Cardiac ventricle fibroblast (primary cell): ENCODE measurements around the gene JOSD1. TPM values are rescaled to one million over a fixed set of nuclear protein-coding genes. Genes with fewer than 3 reads are reported as not detected.

Experiments
- total RNA-seq: library from RNA; depleted of rRNA; stranded (reverse); fragments of >200 nt; gene quantifications from 2 replicates; pipeline ENCODE4 v1.2.3, GENCODE V29; 2015

JOSD1 gene
- total RNA-seq, result 43.0 and 64.1 TPM in 2 replicates

DNA sequence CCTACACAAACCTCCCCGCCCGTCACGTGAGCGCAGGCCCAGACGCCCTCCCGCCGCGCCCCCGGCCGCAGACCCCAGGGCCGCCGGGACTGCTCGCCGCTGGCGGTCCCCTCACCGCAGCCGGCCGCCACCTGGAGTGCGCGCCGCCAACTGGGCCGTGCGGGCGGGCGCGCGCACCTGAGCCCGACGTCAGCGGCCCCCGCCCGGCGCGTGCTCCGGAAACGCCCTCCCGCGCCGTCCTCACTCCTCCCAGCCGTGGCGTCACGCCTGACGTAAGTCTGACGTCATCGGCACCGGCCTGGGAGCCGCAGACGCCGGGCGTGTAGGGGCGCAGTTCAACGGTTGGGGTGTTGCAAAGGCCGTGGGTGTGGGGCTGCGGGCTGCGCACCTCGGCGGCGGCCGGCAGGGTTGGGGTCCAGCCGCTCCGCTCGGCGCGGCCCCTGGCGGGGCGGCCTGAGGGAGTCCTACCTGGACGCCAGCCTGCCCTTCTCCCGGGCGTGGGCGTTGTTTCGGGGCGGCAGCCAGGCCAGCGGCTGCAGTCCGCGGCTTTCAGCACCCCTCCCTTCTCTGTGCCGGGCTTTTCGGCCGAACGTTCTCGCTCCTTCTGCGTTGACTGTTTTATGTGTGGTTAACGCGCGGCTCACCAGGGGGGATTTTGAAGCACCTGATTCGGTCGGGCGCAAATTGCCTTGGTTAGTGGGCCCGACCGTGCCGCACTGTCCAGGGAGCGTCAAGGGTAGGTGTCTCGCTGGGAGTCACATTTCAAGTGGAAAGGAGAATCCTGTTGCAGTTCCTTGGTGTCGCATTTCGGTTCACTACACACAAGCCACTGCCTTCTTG is at the start of gene JOSD1:
JOSD1 (minus strand) TSS at position 155 of the 840 bp plus-strand sequence. CDS start 956 bp downstream, outside the sequence.

GRCh38 chr22:38705235-38706100 is 4.7 kb upstream of the JOSD1 start, which contains the start of gene GTPBP1:
TSS of gene GTPBP1 (plus strand) at chr22:38705944. CDS start at chr22:38705956, 12 bp downstream.

DNA sequence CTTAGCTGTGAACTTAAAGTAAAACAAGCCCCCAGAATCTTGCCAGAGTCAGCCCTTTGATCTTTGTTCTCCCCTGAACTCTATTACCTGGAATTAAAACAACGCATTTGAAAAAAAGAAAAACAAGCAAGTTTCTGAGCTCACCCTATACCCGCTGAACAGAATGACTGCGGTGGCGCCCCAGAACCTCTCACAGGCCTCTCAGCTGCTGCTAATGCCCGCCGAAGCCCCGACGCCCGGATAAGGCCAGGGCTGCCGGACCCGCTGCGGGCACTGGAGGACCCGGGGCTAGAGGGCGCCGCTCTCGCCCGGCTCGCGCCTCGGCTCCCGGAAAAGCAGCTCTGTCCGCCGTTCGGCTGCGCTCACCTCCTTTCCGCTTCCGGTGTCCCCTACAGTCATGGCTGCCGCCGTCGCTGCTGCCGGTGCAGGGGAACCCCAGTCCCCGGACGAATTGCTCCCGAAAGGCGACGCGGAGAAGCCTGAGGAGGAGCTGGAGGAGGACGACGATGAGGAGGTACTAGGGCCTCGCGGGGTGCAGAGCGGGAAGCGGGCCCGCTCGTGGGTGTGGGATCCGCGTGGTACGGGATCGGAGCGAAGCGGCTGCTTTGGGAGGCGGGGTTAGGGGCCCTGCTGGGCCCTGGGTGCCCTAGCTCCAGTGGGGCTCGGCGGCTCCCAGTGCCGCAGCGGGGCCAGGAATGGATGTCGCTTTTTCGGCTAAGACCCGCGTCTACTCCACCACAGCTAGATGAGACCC is 19.0 kb downstream of the JOSD1 start, which contains the start of gene TOMM22:
TOMM22 (plus strand) TSS at position 376 of the 754 bp plus-strand sequence; CDS start at position 398, 22 bp downstream.

DNA sequence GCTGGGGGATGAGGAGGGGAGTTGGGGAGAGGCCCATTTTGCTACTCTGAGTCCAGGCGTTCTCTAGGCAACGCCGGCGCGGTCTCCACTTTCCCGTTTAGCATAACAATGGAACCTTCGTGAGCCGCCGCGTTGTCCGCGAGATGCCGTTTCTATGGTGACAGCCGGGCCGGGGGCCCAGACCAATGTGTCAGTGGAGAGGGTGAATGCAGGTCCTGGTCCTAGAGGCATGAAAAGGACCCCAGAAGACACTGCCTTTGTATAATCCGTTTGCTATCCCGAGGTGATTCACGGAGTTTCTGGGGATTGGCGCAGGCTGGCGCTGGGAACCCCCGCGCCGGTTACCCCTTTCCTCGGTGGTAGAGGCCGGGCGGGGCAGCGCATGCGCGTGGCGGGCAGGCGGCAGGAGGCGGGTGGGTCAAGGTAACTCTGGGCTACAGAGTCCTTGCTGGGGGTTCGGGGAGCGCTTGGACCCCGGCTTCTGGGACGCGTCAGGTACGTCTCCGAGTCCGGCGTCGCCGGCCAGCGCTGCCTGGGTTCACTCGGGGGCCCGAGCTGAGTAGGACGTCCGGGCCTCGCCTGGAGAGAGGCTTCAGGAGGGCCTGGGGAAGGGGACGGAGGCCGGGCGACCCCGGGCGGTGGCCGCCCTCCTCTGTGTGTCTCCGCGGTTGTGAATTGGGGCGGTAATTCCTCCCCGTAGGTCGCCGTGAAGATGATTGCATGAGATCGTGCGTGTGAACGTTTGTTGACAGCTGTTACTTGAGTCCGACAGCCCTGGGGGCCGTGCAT is 44.3 kb downstream of the JOSD1 start, which contains the start of the genes CBY1 and FAM227A:
CBY1 (plus strand) TSS at position 383 of the 789 bp plus-strand sequence. CDS start 11,417 bp downstream, outside the sequence.
FAM227A (minus strand) TSS at position 137 of the 789 bp plus-strand sequence. CDS start 6,224 bp downstream, outside the sequence.

Other genes starting within 250 kb of the JOSD1 start
- gene KCNJ4, start 245.7 kb downstream of the JOSD1 start, total RNA-seq, result not detected in 2 replicates
- gene KDELR3, start 232.8 kb downstream of the JOSD1 start, total RNA-seq, result 92.5 and 107 TPM in 2 replicates
- gene DDX17, start 194.6 kb downstream of the JOSD1 start, total RNA-seq, result 200 and 208 TPM in 2 replicates
- 0.06 and 0.10 TPM in 2 replicates for gene DMC1, start 130.8 kb downstream of the JOSD1 start, total RNA-seq
- gene FAM227A, start 44.6 kb downstream of the JOSD1 start, total RNA-seq, result 0.15 and 0.37 TPM in 2 replicates
- gene CBY1, start 44.3 kb downstream of the JOSD1 start, total RNA-seq, result 24.0 and 33.6 TPM in 2 replicates
- gene TOMM22, start 19.0 kb downstream of the JOSD1 start, total RNA-seq, result 30.9 and 39.4 TPM in 2 replicates
- gene GTPBP1, start 5.0 kb upstream of the JOSD1 start, total RNA-seq, result 18.9 and 25.2 TPM in 2 replicates
- 86.7 and 101 TPM in 2 replicates for gene SUN2, start 55.1 kb upstream of the JOSD1 start, total RNA-seq
- gene DNAL4, start 93.2 kb upstream of the JOSD1 start, total RNA-seq, result 13.7 and 16.8 TPM in 2 replicates
- gene NPTXR, start 143.1 kb upstream of the JOSD1 start, total RNA-seq, result 5.4 and 6.7 TPM in 2 replicates
- 71.0 and 75.3 TPM in 2 replicates for gene CBX6, start 171.3 kb upstream of the JOSD1 start, total RNA-seq